Measurements from ENCODE around the gene ELL2.

DNA sequence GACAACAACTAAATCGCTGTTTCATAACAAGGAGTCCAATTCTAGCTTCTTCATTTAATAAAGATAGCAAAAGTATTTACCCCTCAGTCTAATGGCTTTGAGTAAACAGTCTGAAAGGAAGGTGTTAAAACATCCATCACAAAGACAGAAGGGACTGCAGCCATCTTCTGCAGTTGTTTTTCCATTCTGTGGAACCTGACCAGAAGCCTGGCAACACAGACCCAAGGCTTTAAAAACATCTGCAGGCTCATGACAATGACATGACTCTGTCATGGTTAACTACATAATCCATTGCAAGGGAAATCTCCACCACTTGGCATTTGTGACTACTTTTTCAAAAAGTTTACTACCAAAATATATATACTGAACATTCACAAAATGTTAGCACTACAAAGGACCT is 51.9 kb downstream of the ELL2 start:
- TF ChIP-seq POLR2A (IDR thresholded peaks at IDR 0.05): no peak
- TF ChIP-seq, protein P1, sequence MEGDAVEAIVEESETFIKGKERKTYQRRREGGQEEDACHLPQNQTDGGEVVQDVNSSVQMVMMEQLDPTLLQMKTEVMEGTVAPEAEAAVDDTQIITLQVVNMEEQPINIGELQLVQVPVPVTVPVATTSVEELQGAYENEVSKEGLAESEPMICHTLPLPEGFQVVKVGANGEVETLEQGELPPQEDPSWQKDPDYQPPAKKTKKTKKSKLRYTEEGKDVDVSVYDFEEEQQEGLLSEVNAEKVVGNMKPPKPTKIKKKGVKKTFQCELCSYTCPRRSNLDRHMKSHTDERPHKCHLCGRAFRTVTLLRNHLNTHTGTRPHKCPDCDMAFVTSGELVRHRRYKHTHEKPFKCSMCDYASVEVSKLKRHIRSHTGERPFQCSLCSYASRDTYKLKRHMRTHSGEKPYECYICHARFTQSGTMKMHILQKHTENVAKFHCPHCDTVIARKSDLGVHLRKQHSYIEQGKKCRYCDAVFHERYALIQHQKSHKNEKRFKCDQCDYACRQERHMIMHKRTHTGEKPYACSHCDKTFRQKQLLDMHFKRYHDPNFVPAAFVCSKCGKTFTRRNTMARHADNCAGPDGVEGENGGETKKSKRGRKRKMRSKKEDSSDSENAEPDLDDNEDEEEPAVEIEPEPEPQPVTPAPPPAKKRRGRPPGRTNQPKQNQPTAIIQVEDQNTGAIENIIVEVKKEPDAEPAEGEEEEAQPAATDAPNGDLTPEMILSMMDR (IDR thresholded peaks at IDR 0.05): no peak
- no peak for TF ChIP-seq POLR2AphosphoS5 (IDR thresholded peaks at IDR 0.05)

Measured in prostate gland (tissue), 2 donors.